HL-60 (cell line): Measurements from ENCODE around the gene CLASP2.

ENCODE experiments used
- DNase-seq, 2 experiments: peaks; one replicate each; pipeline ENCODE4 v3.0.0-alpha.2; 2010 to 2020; ENCODE audit warnings: low read depth in 1 of 2, low spot score in 1 of 2
- H3K27ac ChIP-seq: fragments of 250-450 bp; sonication (Bioruptor Pico); replicated peaks from 2 replicates; pipeline ENCODE4 v1.5.1; 2020; ENCODE audit warnings: mild to moderate bottlenecking, moderate library complexity
- H3K27me3 ChIP-seq: fragments of 250-450 bp; sonication (Bioruptor Pico); 2 replicates; pipeline ENCODE4 v1.5.1; 2021; ENCODE audit warnings: mild to moderate bottlenecking, moderate library complexity; ENCODE audit not compliant: insufficient read depth, poor library complexity, severe bottlenecking
- H3K4me3 ChIP-seq: replicated peaks from 2 replicates; pipeline ENCODE4 v1.5.1; 2011; ENCODE audit warnings: mild to moderate bottlenecking, control low read depth, low read length; ENCODE audit not compliant: insufficient read depth
- CTCF ChIP-seq: IDR thresholded peaks from one replicate; pipeline ENCODE4 v1.5.1; 2011; ENCODE audit warnings: low read length, control low read depth, inconsistent platforms; ENCODE audit not compliant: insufficient read depth
- GABPA ChIP-seq: IDR thresholded peaks from 2 replicates; pipeline ENCODE4 v1.6.1; 2012; ENCODE audit warnings: low read depth
- POLR2AphosphoS5 ChIP-seq: IDR thresholded peaks from 2 replicates; pipeline ENCODE4 v1.6.1; 2012; ENCODE audit warnings: low read depth
- REST ChIP-seq: IDR thresholded peaks from 2 replicates; pipeline ENCODE4 v1.6.1; 2012; ENCODE audit warnings: low read depth; ENCODE audit not compliant: insufficient replicate concordance
- SPI1 ChIP-seq: IDR thresholded peaks from 2 replicates; pipeline ENCODE4 v1.6.1; 2012; ENCODE audit warnings: low read depth, mild to moderate bottlenecking, borderline replicate concordance

The CLASP2 gene

GRCh38 chr3:33586402-33586801, 131.7 kb downstream of the CLASP2 start:
- DNase-seq: no peak

GRCh38 chr3:33582234-33582633, 135.8 kb downstream of the CLASP2 start:
- Histone ChIP-seq H3K27ac (no peak overlapping the region), H3K4me3 (no peak overlapping the region), H3K27me3 (no peaks in the 10 kb centered on the region)
- DNase-seq: no peak
- no peak for TF ChIP-seq SPI1

More at GRCh38 chr3:33586402-33586801, 131.7 kb downstream of the CLASP2 start:
- Histone ChIP-seq H3K27me3 (no peaks in the 10 kb centered on the region), H3K27ac (no peak overlapping the region), H3K4me3 (no peak overlapping the region)
- TF ChIP-seq CTCF (no peak), GABPA (no peak)

GRCh38 chr3:33581666-33582065, 136.4 kb downstream of the CLASP2 start:
- no peak for DNase-seq
- Histone ChIP-seq H3K27ac (no peak overlapping the region), H3K27me3 (no peaks in the 10 kb centered on the region), H3K4me3 (no peak overlapping the region)
- TF ChIP-seq SPI1 (no peak), POLR2AphosphoS5 (no peak), CTCF (no peak), GABPA (no peak)

GRCh38 chr3:33579840-33580239, 138.2 kb downstream of the CLASP2 start:
- TF ChIP-seq REST (no peak), SPI1 (no peak), GABPA (no peak), CTCF (no peak), POLR2AphosphoS5 (no peak)
- DNase-seq: no peak
- no peaks in the 10 kb centered on the region for H3K27me3 ChIP-seq
- H3K4me3 ChIP-seq: no peak overlapping the region
- H3K27ac ChIP-seq: no peak overlapping the region

GRCh38 chr3:33579178-33579510, 138.9 kb downstream of the CLASP2 start:
- H3K4me3 ChIP-seq: no peak overlapping the region
- TF ChIP-seq CTCF: no peak
- TF ChIP-seq SPI1: no peak
- TF ChIP-seq POLR2AphosphoS5: no peak
- TF ChIP-seq REST: no peak
- TF ChIP-seq GABPA: no peak
- H3K27me3 ChIP-seq: no peaks in the 10 kb centered on the region
- no peak overlapping the region; the same call in 1 of the 2 replicates for H3K27ac ChIP-seq
- no peak for DNase-seq
